GM19025 (cell line): ENCODE results near the gene BAIAP2.

Experiments
- ATAC-seq: cut with Tn5 transposase; IDR thresholded peaks from one replicate; pipeline ENCODE4 v1.9.1; 2021; ENCODE audit warnings: mild to moderate bottlenecking, low read depth, moderate library complexity; ENCODE audit not compliant: unreplicated experiment

The BAIAP2 gene

DNA sequence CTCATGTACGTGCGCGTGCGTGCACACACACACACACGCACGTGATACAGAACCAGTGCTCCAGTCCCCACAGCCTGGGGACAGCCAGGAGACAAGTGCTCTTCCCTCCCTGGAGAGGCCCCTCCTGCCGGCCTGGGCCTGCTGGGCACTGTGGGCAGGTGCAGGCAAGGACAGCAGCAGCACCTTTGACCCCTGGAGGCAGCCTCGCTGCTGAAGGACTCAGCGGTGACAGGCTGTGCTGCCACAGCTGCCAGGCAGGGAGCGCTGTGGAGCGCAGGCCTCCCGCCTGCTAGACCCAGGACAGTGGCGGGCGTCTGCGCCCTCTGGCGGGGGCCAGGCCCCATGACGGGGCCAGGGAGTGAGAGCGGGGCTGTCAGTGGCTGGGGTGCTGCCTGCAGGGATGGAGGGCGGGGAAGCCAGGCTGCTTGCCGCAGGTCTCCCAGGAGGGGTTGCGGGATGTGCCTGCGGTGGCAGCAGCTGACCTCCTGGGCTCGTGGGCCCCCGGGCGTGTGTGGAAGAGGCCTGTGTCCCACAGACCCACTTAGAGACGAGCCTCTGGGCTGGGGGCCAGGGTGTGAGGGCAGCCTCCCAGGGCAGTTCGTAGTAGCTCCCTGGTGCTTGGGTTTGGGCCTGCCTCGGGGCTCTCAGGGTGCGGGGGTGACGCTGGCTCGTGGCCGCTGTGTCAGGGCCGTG, 66.8 kb downstream of the BAIAP2 start:
- ATAC-seq, result peak; percentile 85

DNA sequence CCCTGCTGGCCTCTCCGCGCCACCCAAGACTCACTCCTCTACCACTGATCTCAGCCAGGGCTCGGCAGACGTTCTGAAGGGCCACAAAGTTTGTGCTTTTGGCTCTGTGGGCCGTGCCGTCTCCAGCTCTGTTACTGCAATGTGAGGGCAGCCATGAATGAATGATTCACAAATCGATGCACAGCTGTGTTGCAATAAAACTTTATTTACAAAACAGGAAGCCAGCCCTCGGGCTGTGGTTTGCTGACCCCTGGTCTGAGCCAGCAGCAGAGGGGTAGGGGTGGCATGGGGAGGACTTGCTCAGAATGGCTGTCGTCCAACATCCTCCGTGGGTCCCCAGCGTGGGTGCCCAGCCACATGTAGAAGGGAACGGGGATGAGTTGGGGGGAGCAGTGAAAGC, 67.4 kb downstream of the BAIAP2 start:
- no peak for ATAC-seq

DNA sequence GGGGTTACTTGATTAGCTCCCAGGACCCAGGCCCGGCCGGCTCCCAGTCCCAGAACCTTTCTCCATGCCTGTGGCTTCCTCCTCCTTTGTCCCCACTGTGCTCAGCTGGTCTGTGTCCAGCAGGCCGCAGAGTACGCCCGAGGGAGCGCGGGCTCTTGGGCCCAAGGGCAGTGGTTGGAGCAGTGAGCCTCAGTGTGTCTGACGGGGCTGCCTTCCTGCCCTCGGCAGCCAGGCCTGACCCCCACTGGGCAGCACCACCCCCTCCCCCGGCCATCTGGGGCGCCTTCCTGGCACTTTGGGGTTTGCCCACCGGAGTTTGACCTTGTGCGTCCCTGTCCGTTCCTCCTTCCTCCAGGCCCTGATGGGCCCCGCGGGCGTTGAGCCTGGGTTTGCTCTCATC, 67.9 kb downstream of the BAIAP2 start:
- ATAC-seq, result no peak

DNA sequence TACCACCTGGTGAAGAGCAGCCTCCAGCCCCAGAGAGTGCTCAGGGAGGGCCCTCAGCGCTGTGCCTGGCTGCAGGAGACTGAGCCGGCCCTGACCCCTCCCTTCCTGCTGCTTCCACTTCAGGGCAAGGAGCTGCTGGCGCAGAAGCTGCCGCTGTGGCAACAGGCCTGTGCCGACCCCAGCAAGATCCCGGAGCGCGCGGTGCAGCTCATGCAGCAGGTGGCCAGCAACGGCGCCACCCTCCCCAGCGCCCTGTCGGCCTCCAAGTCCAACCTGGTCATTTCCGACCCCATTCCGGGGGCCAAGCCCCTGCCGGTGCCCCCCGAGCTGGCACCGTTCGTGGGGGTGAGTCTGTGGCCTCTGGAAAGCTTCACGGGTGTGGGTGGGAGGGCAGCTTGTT, 68.4 kb downstream of the BAIAP2 start:
- no peak for ATAC-seq

DNA sequence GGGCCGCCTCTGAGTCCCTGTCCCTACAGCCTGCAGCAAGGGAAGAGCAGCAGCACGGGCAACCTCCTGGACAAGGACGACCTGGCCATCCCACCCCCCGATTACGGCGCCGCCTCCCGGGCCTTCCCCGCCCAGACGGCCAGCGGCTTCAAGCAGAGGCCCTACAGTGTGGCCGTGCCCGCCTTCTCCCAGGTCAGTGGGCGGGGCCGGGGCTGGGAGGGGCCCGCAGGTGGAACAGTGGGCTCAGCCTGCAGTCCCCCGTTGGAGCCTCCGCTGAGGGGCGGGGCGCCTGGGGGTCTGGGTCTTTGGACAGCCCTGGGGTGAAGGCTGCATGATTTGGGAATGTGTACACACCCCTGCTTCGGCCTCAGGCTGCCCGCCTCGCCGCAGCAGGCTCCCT, 71.8 kb downstream of the BAIAP2 start:
- ATAC-seq, result no peak

DNA sequence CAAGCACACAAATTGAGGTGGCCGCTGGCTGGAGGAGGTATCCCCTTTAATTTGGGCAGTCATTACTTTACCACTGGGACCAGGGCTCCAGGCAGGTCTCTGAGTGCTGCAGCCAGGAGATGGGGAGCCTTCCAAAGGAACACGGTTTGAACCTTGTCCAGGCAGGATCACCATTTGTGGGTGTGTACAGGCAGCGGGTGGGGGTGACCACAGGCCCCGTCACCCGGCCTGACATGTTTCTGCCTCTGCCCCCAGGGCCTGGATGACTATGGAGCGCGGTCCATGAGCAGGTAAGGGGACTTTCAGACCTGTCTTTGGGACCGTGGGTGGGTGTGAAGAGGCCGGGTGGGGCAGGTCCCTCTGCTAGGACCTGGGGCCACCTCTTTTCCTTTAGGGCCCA, 73.3 kb downstream of the BAIAP2 start:
- ATAC-seq, result no peak

DNA sequence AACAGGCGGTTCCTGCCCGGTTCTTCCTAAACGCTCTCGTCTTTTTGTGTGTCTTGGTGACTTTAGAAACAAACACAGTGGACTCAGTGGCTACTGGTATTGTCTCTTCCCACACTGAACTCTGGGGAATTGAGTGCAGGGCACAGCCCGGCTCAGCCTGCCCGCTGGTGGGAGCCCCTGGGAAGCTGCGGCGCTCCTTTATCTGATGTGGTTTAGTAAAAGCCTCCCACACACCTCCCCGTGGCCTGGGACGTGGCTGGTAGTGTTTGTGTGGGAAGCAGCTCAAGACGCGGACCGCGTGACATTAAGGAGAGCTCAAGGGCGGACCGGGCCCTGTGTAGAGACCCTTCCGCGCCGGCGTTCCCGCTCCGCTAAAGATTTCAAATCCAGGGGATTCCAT, 75.0 kb downstream of the BAIAP2 start:
- no peak for ATAC-seq

DNA sequence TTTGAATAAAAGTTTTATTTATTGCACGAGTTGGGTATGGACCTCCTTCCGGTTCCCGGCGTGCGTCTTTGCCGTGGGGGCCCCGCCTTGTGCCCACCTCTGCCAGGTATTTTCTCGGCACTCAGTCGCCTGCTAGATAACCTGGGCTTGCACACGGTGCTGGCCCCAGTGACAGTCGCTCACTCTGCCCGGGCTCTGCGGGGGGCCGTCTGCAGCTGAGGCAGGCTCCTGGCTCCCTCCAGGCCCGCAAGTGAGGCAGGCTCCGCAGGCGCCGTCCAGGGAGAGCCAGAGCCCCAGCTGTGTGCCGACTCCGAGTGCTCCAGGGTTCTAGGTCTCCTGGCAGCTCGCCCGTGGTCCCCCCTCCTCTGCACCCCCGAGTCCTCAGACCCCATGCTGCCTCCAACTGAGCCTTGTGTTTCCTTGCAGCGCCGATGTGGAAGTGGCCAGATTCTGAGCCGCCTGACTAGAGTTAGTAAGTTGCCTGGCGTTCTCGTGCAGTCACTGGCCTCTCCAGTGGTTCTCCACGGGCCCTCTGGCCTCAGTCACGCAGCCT, 75.6 kb downstream of the BAIAP2 start:
- ATAC-seq, result no peak

DNA sequence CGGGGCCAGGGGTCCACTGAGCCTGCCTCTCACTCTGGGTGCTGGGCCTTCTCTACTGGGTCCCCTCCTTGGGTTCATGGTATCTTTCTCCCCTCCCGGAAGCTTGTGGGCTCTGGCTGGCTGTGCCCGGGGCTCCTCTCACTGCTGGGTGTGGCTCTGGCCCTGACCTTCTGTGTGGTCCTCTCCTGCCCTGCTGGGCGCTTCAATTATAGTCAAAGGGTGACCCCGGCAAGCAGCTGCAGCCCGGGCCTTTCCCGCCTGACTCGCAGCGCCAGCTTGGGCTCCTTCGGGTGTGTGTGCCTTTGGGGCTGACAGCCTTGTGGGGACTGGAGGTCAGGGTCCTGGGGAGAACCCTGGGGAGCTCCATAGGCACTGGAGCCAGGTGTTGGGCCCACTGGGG, 76.1 kb downstream of the BAIAP2 start:
- no peak for ATAC-seq

DNA sequence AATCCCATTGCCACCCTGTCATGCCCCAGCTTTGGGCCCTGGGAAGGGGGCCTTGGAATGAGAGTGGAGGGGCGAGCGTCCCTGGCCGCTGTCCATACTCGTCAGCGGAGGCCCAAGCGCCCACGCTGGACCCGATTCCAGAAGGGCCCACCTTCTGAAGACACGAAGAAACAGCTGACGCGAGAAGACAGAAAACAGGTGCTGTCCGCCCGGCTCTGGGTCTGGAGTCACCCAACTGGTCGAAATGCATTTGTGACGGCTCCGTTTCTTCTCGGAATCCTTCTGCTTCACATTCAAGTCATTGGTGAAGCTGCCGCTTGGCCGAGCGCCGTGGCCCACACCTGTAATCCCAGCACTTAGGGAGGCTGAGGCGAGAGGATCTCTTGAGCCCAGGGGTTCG, 77.5 kb downstream of the BAIAP2 start:
- ATAC-seq, result no peak

DNA sequence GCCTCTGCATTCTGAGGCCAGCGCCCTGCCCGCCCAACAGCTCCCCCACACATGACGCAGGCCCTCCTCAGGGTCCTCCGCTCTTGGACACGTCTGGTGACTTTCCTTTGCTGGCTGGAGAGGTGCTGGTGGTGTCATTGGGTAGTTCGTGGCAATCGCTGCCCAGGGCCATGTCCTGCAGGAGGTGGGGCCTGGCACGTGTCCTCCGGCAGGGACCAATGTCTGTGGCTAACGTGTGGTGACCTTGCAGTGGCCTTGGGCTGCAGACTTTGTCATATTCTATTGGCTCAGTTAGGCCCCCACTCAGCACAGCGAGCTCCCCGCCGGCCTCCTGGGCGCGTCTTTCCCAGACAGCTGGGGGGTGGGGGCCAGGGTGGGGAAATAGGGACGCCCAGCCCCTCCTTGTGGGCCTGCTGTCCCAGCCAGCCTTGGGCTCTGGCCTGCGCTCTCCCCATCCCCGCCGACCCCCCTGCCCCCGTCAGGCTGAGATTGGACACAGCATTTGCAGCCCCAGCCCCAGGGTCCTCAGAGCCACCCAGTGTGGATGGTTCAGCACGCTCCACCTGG, 78.3 kb downstream of the BAIAP2 start:
- ATAC-seq, result no peak

DNA sequence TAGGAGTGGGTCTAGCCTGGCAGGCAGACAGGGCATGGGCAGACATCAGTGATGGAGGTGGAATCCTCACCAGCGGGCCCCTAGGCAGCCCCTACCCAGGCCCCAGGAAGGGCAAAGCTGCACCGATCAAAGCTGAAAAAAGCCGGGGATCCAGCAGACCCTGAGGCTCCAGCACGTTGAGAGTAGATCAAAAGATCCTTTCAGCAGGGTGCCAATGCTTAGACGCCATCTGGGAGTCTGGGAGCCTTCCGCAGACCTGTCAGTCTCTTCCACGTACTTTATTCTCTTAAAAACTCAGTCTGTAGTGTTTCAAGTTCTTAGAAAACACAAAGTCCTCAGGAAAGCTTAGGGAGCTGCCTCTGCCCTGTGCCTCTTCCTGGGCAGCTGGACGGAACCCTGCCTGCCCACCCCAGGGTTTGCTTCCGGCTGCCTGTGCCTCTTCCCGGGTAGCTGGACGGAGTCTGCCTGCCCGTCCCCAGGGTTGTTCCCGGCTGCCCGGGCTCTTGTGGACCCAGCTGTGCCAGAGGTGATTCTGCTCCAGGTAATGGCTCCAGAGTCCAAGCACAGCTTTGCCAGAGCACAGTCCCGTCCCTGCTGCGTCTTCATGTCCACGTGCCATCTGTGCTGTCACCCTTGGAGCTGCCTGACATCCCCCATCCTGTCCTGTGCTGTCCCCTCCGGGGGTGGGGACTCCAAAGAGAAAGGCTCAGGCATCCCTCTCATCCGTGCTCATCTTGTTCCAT, 79.6 kb downstream of the BAIAP2 start:
- no peak for ATAC-seq

DNA sequence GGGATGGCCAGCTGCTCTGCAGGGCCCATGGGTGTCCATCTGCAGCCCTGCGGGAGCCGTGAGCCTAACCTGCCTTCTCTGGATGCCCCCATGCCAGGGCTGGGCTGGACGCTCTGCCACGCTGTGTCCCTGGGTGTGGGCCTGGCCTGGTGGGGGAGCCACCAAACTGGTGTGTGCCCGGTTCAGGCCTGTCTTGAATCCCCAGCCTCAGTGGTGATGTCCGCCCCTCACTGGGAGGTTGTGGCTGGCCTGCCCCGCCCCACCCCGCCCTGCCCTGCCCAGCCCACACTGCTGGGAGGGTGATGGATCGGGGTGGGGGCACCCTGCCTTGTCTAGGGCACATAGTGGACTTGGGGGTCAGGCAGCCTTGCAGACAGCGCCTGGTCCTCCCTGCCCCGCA, 80.3 kb downstream of the BAIAP2 start:
- no peak for ATAC-seq

DNA sequence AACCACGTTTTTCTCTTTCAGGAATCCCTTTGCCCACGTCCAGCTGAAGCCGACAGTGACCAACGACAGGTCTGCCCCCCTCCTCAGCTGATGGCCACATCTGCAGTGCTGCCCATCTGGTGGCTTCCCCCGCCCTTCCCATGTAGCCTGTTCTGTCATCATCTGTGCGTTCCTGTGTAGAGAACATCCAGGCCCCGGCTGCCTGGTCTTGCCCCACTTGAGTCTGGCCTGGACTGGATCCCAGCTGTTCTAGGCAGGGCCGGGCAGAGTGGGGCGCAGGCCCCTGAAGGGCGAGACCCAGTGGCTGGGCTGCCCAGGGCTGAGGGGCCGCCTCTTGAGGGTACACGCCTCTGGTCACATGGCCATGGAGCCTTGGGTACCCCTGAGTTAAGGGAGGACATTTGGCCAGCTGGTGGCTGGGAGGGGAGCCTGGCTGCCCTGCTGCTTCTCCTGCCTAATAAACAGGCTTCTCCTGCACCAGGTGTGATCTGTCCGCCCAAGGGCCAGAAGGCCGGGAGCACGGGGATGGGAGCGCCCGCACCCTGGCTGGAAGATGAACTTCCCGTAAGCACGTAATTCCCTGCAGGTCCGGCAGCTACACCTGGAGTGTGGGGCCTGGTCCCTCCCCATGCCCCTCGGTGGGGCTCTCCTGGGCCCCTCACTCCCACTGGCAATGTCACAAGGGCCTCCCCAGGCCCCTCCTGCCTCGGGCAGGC, 81.0 kb downstream of the BAIAP2 start:
- ATAC-seq, result no peak

DNA sequence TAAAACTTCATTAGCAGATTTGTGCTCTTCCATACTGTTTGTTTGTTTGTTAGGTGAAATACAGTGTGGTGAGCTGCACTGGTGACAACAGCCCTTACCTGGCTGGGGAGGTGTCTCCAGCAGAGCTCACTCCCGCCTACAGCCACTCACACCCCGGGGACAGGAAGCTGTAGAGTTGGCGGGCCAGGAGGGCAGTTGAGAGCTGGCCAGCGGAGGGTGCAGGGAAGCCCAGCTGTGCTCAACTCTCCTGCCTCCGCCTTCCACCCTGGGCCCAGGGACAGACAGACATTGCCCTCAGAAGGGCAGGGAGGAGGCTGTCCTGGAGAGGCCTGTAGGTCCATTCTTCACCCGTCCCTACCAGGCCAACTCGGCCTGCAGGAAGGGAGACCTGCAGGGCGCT, 81.8 kb downstream of the BAIAP2 start:
- ATAC-seq, result no peak

DNA sequence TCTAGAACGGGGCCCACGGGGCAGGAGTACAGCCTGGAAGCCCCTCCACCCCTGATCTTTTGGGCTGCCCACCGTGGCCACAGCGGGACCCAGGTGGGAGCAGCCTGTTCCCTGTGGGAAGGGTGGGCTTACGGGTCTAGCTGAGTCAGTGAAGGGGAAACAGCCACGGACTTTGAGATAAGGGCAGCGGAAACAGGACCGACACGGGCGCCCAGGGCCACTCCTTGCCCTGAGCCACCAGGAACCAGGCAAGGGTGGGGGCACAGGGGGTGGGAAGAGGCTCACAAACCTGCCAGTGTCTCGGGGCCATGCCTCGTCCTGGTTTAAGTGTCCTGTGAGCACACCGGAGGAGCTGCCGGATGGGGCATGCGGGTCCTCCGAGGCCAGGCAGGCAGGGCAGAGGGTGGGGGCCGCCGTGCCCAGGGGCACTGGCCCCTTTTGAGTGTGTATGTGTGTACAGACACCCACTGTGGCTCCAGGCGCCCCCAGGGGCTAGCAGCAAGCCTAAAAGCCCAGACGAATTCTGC, 82.8 kb downstream of the BAIAP2 start:
- ATAC-seq, result no peak

DNA sequence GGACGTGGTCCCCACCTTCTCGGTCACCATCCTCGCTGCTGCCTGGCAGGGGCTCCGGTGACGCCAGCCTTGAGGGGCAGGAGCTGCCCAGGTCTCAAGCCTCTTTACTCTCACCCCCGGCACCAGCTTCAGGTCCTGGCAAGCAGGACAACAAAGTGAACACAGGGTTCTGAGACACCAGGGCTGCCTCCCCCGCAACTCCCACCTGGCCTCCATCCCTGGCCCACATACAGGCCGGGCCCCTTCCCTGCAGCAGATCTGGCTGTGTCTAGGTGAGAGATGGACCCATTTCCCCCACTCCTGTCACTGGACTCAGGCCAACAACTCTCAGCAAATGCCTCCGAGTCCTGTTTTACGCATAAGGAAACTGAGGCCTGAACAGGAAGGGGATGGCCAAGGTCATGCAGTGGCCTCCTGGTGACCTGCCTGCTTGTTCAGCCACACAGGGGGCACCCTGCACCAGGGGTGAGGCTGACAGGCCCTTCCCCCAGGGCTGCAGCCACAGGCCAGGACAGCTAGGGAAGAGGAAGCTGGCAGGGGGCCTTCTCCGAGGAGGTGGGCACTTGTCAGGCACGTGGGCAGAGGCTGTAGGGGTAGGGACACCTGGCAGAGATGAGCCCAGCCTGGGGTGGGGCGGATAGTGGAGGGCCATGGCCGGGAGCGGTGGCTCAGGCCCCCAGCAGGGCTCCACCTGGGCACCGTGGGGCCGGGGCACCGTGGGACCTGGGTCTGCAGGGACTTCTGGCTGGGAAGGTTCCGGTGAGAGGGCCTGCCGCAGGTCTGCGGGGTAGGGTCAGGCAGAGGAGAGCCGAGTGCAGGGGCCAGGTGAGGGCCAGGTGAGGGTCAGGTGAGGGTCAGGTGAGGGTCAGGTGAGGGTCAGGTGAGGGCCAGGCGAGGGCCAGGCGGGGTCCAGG, 83.6 kb downstream of the BAIAP2 start:
- ATAC-seq, result no peak

DNA sequence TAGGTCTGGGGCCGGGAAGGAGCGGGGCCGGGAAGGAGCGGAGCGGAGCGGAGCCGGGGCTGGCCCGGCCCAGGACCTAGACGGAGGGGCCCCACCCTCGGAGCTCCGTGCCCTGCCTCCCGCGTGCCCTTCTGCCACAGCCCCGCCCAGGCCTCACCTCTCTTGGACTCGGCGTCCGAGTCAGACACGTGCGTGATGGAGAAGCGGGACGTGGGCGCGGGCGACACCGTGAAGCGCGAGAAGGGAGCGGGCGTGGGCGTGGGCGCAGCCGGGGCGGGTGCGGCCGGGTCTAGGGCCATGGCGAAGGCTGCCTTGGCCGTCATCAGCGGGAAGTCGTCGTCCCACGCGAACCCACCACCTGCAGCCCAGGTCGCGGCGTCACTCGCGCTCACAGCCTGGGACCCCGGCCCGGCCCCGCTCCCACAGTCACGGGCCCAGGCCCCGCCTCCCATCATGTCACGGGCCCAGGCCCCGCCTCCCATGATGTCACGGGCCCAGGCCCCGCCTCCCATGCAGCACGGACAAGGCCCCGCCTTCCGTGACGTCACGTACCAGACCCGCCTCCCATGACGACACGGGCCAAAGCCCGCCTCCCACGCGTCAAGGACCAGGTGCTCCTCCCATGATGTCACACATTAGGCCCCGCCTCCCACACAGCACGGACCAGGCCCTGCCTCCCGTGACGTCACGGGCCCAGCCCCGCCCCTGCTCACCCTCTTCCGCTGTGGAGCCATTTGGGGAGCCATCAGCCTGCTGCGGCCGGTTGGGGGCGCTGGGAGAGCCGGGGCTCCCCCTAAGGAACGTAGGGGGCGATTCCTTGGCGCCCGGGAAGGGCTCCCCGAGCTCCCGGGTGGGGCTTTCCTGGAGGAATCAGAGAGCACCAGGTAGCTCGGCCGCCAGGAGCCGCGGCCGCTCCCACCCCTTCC, 84.5 kb downstream of the BAIAP2 start:
- no peak for ATAC-seq

DNA sequence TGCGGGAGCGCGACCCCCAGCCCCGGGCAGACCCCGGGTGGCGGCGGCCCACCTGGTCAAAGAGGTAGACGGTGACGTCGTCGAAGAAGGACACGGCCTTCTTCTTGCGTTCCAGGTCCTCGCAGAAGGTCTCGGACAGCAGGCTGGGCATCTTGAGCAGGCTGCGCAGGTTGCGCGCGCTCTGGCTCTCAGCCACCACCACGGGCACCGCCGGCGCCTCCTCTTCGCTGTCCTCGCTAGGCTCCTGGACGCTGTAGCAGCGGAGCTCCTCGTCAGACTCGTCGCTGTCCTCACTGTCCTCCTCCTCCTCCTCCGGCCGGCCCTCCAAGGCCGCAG, 85.2 kb downstream of the BAIAP2 start:
- no peak for ATAC-seq
